HG03175 (cell line): Measurements from ENCODE around the gene ZFR2.

Experiments
- ATAC-seq: cut with Tn5 transposase; IDR thresholded peaks from one replicate; pipeline ENCODE4 v1.9.1; 2021; ENCODE audit warnings: mild to moderate bottlenecking, moderate library complexity; ENCODE audit not compliant: unreplicated experiment

Gene ZFR2

DNA sequence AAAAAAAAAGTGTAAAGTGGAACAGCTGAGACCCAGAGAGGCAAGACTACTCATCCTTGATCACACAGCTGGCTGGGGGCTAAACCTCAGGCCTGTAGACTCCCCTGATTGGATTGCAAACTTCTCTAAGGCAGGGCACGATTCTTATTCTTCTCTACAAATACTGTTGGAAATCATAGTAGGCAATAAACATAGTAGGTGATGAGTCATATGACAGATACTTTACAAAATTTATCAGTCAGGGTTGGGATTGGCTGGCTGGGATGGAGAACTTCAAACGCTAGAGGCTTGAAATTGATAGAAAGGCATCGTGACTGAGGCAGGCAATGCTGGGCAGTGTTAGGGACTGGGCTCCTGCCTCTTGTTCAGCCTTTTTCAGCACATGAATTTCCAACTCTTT, 76.7 kb downstream of the ZFR2 start:
- ATAC-seq = no peak

DNA sequence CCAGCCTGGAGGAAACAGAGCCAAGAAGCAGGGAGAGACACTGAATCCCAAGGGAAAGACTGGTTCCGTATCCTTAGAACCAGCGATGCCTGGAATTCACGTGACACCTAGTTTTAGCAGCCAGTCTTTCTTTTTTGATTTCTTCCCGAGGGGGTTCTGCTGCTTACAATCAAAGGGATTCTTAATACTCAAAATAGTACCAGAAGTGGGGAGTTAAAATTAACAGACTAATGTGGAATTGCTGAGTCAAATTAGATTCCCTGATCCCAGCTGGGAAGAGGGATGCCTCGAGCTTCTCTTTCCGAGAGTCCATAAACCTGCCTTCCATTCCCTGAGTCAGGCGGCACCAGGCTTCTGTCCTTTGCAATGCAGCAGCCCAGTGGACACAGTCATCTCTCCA, 77.9 kb downstream of the ZFR2 start:
- no peak for ATAC-seq

DNA sequence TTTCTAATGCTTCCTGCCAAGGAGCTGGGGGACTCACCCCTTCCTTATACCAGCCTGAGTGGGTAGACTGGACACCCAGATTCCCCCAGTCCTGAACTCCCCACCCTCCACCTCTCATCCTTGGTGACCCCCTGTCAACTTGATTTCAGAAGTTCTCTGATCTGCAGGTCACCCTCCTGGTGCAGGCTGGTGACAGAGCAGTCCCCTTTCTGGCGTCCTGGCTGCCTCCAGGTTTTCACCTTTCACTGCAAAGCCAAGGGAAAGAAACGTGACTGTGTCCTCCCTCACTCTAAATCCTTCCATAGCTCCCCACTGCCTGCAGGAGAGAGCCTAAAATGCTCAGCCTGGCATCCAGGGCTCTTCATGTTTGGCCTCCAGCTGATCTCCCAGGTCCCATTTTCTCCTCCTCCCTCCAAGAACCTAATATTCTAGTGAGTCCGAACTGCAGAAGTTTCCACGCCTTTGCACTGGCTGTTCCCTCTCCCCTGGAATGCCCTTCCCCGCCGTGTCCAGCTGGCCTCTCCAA, 78.6 kb downstream of the ZFR2 start:
- ATAC-seq = no peak

DNA sequence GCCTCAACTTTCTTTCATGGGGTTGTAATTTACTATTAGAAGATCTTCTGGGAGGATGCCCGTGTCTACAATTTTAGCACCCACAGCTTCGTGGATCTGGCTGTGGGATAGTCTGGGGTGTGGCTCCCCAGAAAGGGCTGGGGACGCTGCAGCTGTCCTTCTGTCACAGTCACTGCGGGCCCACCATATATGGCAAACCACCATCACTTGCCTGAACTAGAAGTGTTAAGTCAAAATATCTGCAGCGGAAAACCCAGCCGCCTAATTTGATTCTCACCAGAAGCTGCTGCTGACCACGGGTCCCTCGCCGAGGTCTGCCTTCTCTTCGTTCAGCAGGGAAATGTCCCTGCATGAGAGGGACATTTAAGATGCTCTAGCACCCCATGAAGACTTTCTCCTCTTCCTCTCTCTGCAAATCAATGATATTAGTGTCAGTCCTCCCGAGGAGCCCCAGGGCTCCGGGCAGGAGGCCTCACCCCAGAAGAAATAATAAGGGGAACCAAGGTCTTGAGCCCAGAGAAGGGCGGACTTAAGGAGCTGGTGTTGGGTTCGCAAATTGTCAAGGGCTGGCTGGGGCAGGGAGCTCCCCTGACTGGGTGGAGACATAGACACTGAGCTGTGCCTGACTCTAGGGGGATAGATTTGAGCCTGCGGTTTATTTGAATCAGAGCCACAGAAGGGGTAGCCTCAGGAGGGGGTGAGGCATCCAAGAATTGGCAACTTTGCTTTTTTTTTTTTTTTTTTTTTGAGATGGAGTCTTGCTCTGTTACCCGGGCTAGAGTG, 79.7 kb downstream of the ZFR2 start:
- no peak for ATAC-seq

DNA sequence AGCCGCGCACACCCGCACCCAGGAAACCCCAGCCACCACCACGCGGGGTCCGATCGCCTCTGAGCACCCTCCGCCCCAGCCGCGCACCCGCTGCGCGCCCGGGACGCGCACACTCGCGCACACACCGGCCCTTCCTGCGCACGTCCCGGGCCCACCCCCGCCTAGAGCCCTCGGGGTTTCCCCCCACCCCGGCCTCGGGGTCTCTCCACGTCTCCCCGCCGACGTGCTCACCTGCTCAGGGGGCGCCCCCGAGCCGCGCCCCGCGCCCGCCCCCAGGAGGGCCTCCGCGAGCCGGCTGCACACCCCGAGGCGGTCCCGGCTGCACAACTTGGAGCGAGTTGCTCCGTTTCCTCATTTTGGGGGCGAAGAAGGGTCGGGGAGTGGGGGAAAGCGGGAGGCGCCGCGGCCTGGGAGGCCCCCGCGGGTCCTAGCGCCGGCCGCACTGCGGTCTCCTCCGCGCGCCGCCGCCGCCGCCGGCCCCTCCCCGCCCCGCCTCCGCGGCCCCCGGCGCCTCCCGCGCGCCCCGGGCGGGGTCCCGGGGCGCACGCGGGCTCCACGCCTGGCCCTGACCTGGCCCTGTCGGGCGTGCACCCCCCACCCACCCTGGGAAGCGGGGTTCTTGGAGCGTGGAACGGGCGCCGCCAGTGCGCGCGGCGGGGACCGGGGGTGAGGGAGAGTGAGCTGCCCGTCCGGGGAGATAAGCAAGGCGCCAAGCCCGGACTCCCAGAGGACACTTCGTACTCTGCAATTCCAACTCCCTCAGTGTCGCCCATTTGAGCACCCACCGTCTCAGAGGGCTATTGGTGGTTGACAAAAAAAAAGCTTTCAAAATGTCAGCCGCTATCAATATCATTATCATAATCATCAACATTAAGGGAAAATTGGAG, 82.7 kb downstream of the ZFR2 start, which contains the start of gene MATK:
Gene MATK (minus strand): TSS at position 444 of the 887 bp plus-strand sequence. CDS start 1,246 bp downstream, outside the sequence.
- ATAC-seq = no peak

DNA sequence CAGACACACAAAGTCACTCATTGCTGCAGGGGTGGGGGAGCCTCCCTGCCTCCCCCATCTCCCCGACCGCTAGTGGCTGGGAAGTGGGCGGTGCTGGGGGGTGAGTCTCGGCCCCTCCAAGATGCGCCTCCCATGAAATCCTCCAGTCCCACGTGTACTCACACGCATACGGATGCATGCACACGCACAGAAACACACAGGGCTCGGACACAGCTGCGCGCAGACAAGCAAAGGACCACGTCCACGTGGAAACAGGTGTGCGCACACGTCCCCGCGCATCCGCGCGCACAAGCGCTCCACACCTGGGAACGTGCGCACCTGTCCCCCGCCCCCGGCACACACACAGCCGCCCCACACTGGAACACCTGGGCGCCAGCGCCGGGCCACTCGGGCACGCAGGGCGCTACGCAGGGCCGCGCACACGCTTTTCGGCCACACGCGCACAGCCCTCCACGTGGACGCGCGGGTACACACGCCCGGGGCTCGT, 83.3 kb downstream of the ZFR2 start:
- ATAC-seq = no peak

DNA sequence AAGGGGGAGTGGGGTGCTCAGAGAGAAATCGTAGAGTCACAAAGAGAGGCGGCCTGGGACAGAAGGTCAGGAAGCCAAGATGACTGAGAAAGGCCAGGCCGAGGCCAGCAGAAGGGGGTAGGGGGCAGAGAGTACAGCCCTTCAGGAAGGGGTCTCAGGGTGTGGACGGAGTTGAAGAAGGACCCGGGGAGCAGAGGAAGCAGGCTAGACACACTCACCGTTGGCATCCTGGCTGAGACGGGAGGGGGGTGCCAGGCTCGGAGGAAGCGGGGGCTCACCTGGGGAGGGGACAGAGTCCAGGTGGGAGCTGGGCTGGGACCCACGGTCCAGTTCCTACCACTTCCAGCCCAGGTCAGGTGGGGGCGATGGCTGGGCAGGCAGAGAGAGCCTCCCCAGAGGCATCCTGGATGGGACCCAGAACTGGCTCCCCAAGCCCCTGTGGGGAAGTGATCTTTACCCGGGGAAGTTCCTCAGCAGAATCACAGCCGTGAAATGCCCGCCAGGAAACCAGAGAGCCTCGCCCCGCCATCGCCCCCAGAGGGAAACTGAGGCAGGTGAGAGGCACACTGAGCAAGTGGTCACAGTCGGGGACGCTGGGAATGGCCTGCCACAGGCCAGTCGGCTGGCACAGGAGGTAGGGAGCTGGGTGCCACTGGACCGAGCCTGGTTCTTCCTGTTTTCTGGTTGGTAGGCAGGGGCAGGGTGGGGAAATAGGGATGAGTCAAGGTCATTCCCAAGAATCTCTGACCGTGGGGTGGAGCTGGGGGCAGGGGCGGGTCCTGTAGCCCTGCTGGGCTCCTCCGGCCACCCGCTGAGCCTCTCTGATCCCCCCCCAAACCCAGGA, 84.0 kb downstream of the ZFR2 start:
- ATAC-seq = no peak

DNA sequence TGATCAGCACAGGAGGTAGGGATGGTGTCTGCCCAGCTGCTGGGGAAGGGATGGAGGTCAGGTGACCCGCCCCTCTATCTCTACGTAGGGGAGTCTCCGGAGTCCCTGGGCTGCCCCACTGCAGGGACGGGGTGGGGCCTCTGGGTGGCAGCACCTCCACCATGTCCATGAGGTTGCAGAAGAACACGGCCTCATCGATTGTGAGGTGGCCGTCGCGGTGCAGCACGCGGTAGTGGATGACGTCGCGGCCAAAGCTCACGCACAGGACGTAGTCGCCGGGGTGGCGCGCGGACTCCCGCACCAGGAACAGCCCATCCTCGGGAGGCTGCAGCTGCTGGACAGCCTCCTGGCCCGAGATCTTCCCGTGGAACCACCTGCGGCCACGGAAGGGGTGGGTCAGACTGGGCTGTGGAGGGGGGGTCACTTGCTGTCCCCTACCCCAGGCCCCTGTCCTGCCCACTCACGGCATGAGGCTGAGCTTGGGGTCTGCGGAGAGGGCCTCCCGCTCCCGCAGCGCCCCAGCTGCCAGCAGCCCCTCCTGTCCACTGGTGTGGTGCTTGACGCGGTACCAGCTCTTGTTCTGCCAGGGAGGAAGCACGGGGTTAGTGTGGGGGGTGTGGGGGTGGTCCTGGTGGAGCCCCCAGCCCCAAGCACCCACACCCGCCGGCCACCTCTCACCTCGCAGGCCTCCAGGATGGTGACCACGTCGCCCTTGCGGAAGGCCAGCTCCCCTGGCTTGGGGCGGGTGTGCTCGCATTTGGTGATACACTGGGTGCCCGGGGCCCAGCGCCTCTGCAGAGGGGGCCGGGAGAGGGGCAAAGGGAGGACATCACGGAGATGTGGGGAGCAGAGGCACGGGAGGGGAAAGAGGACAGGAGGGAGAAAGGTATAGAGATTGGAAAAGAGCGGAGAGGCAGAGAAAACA, 84.9 kb downstream of the ZFR2 start:
- no peak for ATAC-seq

DNA sequence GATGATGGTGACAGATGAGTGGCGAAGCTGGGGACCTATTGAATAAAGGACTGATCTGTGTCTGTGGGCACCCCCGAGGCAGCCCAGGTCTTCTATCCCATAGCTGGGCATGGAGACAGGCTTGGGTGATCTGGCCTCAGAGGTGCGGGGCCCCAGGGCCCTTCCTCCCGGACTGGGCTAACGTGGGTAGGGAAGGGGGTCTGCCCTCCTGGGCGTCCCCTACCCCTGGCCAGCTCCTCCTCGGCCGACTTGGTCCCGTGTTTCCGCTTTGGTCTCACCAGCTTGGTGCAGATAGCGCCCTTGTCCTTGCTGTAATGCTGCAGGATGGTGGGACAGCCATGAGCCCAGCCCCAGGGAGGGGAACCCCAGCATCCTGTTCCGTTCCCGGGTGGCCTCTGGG, 85.9 kb downstream of the ZFR2 start:
- no peak for ATAC-seq

DNA sequence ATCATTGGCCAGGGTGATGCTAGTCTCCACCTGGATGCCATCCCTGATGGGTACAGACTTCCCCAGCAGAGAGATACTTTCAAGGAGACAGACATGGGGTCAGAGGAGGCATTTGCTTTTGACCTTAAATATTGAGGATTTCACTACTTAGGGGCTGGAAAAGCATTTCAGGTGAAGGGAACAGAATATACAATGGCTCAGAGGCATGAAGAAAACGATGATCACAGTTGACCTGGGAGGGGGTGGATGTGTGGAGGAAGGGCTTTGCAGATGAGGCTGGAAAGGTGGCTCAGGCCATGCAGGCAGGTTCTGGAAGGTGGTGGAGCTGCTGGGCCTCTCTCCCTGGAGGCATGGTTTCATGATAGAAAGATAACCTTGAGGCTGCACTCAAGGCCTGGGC, 86.5 kb downstream of the ZFR2 start:
- ATAC-seq = no peak

DNA sequence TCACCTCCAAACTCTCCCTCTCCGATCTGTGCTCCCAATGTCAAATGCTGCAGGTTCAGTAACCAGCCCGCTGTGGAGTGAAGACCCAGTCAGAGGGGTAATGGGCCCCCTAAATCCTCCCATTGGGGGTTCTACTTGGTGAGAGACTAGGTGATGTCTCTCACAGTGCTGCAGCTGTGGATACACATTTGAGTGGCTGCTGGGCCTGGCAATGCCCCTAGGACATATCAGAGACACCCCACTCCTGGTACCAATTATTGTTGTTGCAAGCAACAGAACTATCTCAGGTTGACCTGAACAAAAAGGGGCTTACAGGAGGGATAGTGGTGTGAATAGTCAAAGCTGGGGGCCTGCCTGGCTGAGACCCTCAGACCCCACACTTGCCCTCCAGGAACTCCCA, 87.2 kb downstream of the ZFR2 start:
- ATAC-seq = no peak

DNA sequence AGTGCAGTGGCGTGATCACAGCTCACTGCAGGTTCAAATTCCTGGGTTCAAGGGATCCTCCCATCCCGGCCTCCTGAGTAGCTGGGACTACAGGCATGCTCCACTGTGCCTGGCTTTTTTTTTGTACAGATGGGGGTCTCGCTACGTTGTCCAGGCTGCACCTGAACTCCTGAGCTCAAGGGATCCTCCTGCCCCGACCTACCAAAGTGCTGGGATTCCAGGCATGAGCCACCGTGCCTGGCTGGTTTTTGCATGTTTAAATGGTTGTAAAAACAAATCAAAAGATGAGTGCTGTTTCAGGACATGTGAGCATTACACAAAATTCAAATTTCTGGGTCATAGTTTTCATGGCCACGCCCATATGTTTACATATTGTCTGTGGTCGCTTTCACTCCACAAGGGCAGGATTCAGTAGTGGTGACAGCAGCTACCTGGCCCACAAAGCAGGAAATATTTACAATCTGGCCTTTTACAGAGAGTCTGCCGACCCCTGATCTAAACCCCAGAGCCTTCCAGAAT, 88.0 kb downstream of the ZFR2 start:
- no peak for ATAC-seq

DNA sequence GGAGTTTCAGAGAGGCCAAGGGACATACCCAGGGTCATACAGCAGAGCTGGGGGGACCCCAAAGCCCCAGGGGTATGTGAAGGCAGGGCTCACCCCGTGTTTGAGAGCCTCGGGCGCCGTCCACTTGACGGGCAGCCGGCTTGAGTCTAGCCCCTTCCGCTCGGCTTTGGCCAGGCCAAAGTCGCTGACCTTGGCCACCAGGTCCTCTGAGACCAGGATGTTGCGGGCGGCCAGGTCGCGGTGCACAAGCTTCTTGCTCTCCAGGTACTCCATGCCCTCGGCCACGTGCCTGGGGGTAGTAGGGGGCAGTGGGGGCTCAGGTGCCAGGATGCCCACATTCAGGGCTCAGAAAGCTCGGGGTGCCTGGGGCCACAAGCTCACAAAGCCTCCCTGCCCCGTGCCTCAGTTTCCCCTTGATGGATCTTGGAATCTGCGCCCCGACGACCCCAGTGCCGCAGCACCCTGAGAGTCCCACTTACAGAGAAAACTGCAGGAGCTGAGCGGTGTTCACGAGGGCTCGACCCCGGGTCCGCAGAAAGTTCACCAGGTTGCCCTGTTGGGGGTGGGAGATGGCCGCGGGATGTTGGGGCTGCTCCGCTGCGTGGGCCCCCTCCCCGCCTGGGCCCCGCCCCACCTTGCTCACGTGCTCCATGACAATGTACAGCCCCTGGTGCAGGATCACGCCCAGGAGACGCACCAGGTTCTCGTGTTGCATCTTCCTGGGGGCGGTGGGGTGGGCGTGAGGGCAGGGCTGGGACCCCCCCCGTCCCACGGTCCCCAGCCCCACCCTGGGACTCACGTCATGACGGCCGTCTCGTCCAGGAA, 89.7 kb downstream of the ZFR2 start:
- no peak for ATAC-seq

DNA sequence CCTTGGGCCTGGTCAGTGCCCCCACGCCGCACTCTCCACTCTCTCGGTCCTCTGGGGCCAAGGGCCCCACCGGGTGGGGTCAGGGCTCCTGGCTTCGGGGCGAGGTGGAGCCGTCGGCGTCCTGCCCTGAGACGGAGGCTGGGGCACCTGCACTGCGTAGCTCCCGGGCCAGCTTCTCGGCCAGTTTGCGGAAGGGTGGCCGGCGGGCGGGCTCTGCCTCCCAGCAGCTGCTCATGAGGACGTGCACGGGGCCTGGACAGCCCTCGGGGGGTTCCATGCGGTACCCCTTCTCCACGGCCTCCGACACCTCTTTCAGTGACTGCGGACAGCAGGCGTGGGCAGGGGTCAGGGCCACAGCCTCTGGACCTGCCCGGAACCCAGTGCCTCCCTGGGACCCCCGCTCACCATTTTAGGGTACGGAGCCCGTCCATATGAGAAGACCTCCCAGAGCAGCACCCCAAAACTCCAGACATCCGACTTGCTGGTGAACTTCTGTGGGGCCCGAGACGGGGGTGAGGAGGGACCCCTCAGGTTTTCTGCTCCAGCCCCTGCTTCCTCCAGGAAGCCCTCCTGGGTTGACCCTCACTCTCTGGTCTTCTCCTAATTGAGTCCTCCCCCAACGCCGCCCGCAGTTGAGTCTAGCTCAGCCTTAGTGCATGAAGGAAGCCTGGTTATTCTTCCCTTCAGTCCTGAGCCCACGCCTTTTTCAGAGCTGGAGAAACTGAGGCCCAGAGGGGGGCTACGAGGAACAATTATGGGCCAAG, 90.6 kb downstream of the ZFR2 start:
- ATAC-seq = no peak

DNA sequence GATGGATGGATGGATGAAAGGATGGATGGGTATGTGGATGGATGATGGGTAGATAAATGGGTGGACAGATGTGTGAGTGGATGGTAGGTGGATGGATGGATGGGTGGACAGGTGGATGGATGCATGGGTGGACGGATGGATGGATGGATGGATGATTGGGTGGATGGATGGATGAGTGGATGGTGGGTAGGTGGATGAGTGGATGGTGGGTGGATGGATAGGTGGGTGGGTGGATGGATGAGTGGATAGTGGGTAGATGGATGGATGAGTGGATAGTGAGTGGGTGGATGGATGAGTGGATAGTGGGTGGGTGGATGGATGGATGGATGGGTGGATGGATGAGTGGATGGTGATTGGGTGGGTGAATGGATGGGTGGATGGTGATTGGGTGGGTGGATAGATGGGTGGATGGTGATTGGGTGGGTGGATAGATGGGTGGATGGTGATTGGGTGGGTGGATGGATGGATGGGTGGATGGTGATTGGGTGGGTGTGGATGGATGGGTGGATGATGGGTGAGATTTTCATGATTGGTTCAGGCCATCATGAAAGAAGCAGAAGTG, 92.3 kb downstream of the ZFR2 start:
- no peak for ATAC-seq

DNA sequence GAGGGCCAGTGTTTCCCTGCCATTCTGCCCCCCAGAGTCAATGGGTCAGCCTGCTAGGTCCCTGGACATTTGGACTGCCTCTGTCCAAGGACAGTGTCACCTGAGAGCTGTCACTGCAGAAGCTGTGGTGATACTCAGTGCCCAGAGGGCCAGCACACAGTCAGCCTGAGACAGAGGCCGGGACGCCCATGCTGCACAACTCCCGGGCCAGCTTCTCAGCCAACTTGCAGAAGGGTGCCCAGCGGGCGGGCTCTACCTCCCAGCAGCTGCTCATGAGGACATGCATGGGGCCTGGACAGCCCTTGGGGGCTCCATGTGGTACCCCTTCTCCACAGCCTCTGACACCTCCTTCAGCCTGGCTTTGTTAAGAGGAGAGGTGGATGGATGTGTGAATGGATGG, 93.0 kb downstream of the ZFR2 start:
- ATAC-seq = no peak

DNA sequence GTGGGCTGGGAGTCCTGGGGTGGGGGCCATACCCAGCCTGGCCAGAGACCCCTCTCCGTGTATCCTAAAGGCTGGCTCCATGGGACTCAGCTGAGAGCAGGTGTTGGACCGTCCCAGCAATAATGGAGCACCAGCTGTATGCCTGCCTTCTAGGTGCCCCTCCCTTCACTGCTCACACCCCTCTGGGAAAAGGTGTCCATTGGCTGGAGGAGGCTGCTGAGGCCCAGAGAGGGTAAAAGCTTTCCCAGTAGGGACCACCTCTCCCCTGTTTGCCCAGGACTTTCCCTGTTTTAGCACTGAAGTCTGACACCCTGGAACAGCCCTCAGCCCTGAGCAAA, 93.5 kb downstream of the ZFR2 start:
- ATAC-seq = no peak
